22Rv1 (cell line): ENCODE results near the gene MMP15.

Experiments
- ZFX ChIP-seq: fragments of 450-650 bp; IDR thresholded peaks from 2 replicates; pipeline ENCODE4 v1.6.1; 2017; ENCODE audit warnings: antibody characterized with exemption, borderline replicate concordance
- TF ChIP-seq, protein P1 (sequence below): fragments of 450-650 bp; IDR thresholded peaks from 2 replicates; pipeline ENCODE4 v1.5.1; 2017; ENCODE audit warnings: mild to moderate bottlenecking

- TF ChIP-seq, protein P1, sequence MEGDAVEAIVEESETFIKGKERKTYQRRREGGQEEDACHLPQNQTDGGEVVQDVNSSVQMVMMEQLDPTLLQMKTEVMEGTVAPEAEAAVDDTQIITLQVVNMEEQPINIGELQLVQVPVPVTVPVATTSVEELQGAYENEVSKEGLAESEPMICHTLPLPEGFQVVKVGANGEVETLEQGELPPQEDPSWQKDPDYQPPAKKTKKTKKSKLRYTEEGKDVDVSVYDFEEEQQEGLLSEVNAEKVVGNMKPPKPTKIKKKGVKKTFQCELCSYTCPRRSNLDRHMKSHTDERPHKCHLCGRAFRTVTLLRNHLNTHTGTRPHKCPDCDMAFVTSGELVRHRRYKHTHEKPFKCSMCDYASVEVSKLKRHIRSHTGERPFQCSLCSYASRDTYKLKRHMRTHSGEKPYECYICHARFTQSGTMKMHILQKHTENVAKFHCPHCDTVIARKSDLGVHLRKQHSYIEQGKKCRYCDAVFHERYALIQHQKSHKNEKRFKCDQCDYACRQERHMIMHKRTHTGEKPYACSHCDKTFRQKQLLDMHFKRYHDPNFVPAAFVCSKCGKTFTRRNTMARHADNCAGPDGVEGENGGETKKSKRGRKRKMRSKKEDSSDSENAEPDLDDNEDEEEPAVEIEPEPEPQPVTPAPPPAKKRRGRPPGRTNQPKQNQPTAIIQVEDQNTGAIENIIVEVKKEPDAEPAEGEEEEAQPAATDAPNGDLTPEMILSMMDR = no peak
- no peak for TF ChIP-seq ZFX
Observed at GRCh38 chr16:57987441-57988177, 37.9 kb upstream of the MMP15 start.
